ENCODE data around the gene CDC42BPG.
"Not testable (repeated sequence)": the region's sequence is repeated elsewhere in the genome, so short reads cannot be mapped to it uniquely, and the experiment has no call there.

Gene CDC42BPG

GRCh38 chr11:64817476-64817875, 27.0 kb downstream of the CDC42BPG start:
- Mint-ChIP-seq H3K27ac (no peak overlapping the region), H3K9me3 (no peaks in the 10 kb centered on the region), H3K36me3 (no peaks in the 10 kb centered on the region), H3K4me3 (no peak overlapping the region), H3K27me3 (no peaks in the 10 kb centered on the region), H3K4me1 (no peaks in the 10 kb centered on the region)

DNA sequence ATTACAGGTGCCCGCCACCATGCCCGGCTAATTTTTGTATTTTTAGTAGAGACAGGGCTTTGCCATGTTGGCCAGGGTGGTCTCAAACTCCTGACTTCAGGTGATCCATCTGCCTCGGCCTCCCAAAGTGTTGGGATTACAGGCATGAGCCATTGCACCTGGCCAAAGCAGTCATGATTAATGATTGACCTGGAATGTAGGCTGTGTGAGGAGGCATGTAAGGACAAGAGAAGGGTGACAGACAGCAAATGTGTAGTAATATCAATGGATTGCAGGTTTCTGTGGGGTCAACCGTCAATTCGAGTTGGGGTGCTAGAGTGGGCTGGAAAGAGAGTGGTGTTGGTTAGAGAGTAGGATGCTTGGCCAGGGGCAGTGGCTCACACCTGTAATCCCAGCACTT, 29.0 kb downstream of the CDC42BPG start:
- not testable (repeated sequence) for H3K4me3 Mint-ChIP-seq, H3K4me1 Mint-ChIP-seq, H3K9me3 Mint-ChIP-seq, H3K36me3 Mint-ChIP-seq, H3K27ac Mint-ChIP-seq, H3K27me3 Mint-ChIP-seq

GRCh38 chr11:64814712-64815187, 29.7 kb downstream of the CDC42BPG start:
- Mint-ChIP-seq H3K27ac (no peak overlapping the region), H3K4me1 (peaks cover 8% of the 10 kb centered on the region), H3K9me3 (no peaks in the 10 kb centered on the region), H3K4me3 (no peak overlapping the region), H3K36me3 (no peaks in the 10 kb centered on the region), H3K27me3 (no peaks in the 10 kb centered on the region)

GRCh38 chr11:64813826-64814225, 30.6 kb downstream of the CDC42BPG start:
- peaks cover 16% of the 10 kb centered on the region for H3K4me1 Mint-ChIP-seq
- H3K27me3 Mint-ChIP-seq, result no peaks in the 10 kb centered on the region
- no peaks in the 10 kb centered on the region for H3K9me3 Mint-ChIP-seq
- H3K36me3 Mint-ChIP-seq, result no peaks in the 10 kb centered on the region
- no peak overlapping the region for H3K27ac Mint-ChIP-seq
- H3K4me3 Mint-ChIP-seq, result no peak overlapping the region

DNA sequence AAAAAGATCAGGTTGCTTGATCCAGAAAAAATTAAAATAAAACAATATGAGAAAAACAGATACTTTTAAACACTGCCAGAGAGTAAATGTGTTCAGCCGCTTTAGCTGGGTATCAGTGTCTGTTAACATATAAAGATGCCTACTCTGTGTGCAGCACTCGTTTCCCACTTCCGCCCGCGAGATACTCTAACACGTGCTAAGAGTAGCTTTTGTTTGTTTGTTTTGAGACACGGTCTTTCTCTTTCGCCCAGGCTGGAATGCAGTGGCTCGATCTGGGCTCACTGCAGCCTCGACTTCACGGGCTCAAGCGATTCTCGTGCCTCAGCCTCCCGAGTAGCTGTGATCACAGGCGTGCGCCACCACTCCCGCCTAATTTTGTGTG, 33.6 kb downstream of the CDC42BPG start:
- Mint-ChIP-seq H3K27me3 (no peaks in the 10 kb centered on the region), H3K9me3 (no peaks in the 10 kb centered on the region), H3K4me3 (peak overlapping the region; percentile 97), H3K27ac (peak overlapping the region; percentile 91), H3K36me3 (peaks cover 1% of the 10 kb centered on the region), H3K4me1 (peaks cover 30% of the 10 kb centered on the region)

- Mint-ChIP-seq H3K4me1 (peaks cover 30% of the 10 kb centered on the region), H3K27me3 (no peaks in the 10 kb centered on the region), H3K36me3 (peaks cover 3% of the 10 kb centered on the region), H3K9me3 (no peaks in the 10 kb centered on the region), H3K27ac (peak within 1 kb of the TSS; percentile 91), H3K4me3 (peak within 1 kb of the TSS; percentile 97)
Measured at GRCh38 chr11:64810271-64810890, 34.1 kb downstream of the CDC42BPG start, which contains the start of gene MEN1. TSS of gene MEN1 (minus strand) at chr11:64810551. CDS start at chr11:64810109, 442 bp downstream.

DNA sequence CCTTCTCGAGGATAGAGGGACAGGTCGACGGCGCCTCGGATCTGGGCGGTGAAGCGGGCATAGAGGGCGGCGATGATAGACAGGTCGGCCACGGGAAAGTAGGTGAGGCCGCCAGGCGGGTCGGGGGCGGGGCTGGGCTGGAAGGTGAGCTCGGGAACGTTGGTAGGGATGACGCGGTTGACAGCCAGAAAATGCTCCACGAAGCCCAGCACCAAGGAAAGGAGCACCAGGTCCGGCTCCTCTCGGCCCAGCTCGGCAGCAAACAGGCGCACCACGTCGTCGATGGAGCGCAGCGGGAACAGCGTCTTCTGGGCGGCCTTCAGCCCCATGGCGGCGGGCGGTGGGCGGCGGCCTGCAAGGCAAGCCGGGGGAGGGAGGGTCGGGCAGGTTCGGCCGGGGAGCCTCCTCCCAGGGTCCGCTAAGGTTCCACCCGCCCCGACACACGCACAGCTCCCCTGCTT, 34.6 kb downstream of the CDC42BPG start:
- H3K36me3 Mint-ChIP-seq, result peaks cover 3% of the 10 kb centered on the region
- H3K27me3 Mint-ChIP-seq, result no peaks in the 10 kb centered on the region
- peaks cover 30% of the 10 kb centered on the region for H3K4me1 Mint-ChIP-seq
- H3K9me3 Mint-ChIP-seq, result no peaks in the 10 kb centered on the region
- H3K4me3 Mint-ChIP-seq, result peak overlapping the region; percentile 97
- H3K27ac Mint-ChIP-seq, result peak overlapping the region; percentile 62

DNA sequence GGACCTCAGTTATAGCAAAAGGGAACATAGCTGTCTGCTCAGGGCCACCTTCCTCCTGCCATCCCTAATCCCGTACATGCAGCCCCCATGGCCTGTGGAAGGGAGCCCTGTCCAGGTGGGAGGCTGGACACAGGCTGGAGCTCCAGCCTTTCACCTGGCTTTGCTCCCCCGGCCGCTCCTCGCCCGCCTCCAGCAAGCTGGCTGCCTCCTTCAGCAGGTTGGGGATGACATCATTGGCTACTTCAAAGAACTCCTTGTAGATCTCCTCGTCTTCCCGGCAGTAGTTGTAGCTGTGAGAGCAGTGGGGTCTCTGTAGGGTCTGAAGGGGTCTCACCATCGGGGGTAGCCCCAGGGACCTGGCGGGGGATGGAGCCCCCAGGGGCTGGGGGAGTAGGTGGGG, 39.0 kb downstream of the CDC42BPG start:
- Mint-ChIP-seq H3K27ac (no peak overlapping the region), H3K4me3 (no peak overlapping the region), H3K4me1 (peaks cover 41% of the 10 kb centered on the region), H3K9me3 (no peaks in the 10 kb centered on the region), H3K27me3 (no peaks in the 10 kb centered on the region), H3K36me3 (peaks cover 3% of the 10 kb centered on the region)

DNA sequence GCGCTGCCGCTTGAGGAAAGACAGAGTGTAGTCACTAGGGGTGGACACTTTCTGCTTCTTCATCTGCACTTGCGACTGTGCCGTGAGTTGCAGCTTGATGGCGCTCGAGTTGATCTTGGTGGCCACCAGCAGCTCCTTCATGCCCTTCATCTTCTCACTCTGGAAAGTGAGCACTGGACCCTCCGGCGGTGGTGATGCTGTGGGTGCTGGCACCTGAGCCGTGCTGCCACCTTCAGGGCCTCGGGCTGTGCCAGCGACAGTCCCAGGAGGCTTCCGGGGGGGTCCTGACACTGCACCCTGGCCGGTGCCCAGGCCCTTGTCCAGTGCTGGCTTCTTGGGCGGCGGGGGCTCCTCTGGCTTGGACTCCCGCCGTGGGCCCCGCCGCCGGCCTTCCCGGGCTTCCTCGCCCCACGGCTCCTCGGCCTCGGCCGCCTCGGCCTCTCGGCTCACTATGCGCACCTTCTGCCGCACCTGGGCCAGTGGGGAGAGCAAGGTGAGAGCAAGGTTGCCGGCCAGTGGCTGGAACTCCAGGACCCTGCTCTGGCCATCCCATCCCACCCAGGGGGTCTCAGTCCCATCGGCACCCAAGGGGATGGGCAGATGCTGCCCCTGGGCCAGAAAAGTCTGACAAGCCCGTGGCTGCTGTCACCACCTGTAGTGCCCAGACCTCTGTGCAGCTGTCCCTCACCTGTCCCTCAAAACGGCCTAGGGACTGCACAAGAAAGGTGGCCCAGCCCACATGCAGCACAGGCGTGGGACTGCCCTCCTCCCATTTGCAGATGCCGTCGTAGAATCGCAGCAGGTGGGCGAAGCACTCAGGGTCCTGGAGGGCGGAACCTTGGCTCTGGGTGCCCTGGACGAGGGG, 39.9 kb downstream of the CDC42BPG start:
- Mint-ChIP-seq H3K4me3 (peak overlapping the region; percentile 86), H3K9me3 (no peaks in the 10 kb centered on the region), H3K4me1 (peaks cover 37% of the 10 kb centered on the region), H3K27ac (peak overlapping the region; percentile 88), H3K27me3 (no peaks in the 10 kb centered on the region), H3K36me3 (peaks cover 4% of the 10 kb centered on the region)

DNA sequence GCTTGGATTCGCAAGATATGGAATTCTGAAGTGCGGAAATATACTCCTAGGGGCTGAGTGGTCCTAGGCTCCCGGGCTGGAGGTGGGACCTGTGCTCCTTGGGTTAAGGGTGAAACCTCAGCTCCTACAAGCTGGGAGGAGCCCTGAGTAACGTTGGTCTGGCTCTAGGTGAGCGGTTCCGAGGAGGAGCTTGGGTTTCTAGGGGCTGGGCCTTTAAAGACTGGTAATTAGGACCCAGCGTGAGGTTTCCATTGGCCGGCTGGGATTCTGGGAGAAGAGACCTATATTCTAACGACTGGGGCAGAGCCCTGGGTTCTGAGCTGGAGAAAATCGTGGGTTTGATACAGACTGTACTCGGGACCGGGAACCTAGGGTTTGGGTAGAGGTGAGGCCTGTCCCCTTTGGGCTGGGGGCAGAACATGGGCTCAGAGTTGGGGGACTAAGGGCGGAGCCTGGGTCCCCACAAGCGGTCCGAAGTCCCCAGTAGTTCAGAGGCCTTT, 40.6 kb downstream of the CDC42BPG start:
- Mint-ChIP-seq H3K36me3 (peaks cover 6% of the 10 kb centered on the region), H3K4me1 (peaks cover 36% of the 10 kb centered on the region), H3K27ac (peak overlapping the region; percentile 88)

DNA sequence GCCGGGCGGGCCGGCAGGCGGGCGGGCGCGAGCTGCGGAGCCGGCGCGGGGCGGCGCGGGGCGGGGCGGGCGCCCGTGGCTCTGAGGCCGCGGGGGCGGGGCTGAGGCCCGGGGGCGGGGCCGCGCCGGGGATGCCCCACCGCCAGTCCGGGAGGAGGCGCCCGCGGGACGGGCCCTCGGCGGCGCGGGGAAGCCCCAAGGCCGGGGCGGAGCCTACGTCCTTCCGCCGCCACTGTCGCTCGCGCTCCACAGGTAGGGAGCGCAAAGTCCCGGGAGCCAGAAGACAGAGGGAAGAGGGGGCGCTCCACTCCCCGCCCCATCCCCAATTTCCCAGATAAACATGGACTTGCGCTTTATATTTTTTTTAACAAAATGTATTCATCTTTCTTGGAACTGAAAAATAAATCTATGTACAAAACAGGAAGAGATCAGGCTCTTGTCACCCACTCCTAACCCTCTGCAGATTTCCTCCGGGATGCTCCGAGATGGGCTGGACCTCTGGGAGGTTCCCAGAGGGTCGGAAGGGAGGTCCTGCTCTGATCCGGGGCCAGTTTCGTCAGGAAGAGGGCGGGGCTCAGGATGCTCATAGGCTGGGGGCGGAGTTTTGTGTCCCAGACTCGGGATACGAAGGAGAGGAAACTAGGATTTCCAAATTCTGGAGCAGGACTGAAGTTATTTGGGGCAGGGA, 41.2 kb downstream of the CDC42BPG start, which contains the start of gene MAP4K2:
MAP4K2 (minus strand) TSS at position 57 of the 688 bp plus-strand sequence. CDS start 65 bp downstream, outside the sequence.
- Mint-ChIP-seq H3K27me3 (no peaks in the 10 kb centered on the region), H3K27ac (peak within 1 kb of the TSS; percentile 88), H3K4me3 (peak within 1 kb of the TSS; percentile 86), H3K4me1 (peaks cover 37% of the 10 kb centered on the region), H3K9me3 (no peaks in the 10 kb centered on the region), H3K36me3 (peaks cover 8% of the 10 kb centered on the region)

More for the DNA sequence above, 40.6 kb downstream of the CDC42BPG start:
- Mint-ChIP-seq H3K27me3 (no peaks in the 10 kb centered on the region), H3K4me3 (peak overlapping the region; percentile 86), H3K9me3 (no peaks in the 10 kb centered on the region)

DNA sequence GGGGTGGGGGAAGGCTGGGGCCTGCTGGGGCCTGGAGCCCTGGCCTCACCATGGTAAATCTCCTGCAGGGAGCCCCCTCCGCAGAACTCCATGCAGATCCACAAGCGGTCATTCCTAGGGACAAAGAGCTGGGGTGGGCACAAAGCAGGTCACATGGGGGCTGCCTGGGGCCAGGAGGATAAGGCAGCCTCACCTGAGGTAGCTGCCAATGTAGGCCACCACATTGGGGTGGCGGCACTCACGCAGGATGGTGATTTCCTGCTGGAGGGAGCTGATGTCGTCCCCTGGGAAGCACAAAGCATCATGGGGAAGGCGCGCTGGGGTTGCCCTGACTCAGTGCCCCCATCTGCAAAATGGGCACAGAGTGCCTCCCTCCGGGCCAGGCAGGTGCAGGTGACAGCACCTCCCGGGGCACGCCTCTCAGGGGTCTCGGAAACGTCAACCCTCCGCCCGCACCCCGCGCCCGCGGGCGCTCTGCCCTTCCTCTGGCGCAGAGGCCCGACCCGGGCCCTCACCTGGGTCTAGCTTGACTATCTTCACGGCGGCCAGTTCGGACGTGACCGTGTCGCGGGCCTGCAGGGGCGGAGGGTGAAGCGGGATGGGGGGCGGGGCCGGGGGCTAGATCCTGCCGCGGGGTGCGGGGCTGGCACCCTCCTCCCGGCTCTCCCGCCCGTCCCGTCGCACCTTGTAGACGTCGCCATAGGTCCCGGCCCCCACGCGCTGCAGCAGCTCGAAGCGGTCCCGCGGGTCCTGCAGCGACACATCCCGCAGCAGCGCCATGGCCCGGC, 41.9 kb downstream of the CDC42BPG start:
- Mint-ChIP-seq H3K9me3 (no peaks in the 10 kb centered on the region), H3K27me3 (no peaks in the 10 kb centered on the region), H3K36me3 (peaks cover 8% of the 10 kb centered on the region)

GRCh38 chr11:64801561-64802369, 42.7 kb downstream of the CDC42BPG start:
- H3K4me3 Mint-ChIP-seq, result peak overlapping the region; percentile 76
- H3K4me1 Mint-ChIP-seq, result peaks cover 30% of the 10 kb centered on the region
- H3K9me3 Mint-ChIP-seq, result no peaks in the 10 kb centered on the region
- no peaks in the 10 kb centered on the region for H3K27me3 Mint-ChIP-seq
- H3K27ac Mint-ChIP-seq, result peak overlapping the region; percentile 35
- H3K36me3 Mint-ChIP-seq, result peaks cover 8% of the 10 kb centered on the region

More for the DNA sequence above, 41.9 kb downstream of the CDC42BPG start:
- Mint-ChIP-seq H3K4me3 (peak overlapping the region; percentile 76), H3K27ac (no peak overlapping the region), H3K4me1 (peaks cover 34% of the 10 kb centered on the region)

GRCh38 chr11:64801158-64801464, 43.3 kb downstream of the CDC42BPG start:
- no peaks in the 10 kb centered on the region for H3K27me3 Mint-ChIP-seq
- no peaks in the 10 kb centered on the region for H3K9me3 Mint-ChIP-seq
- peak overlapping the region; percentile 76 for H3K4me3 Mint-ChIP-seq
- peaks cover 8% of the 10 kb centered on the region for H3K36me3 Mint-ChIP-seq
- peaks cover 25% of the 10 kb centered on the region for H3K4me1 Mint-ChIP-seq
- H3K27ac Mint-ChIP-seq, result no peak overlapping the region
